HCT116 (cell line): Measurements from ENCODE around the gene PPT2. TPM values are rescaled to one million over a fixed set of nuclear protein-coding genes. Genes with fewer than 3 reads are reported as not detected.

Experiments used
- ATAC-seq: fragments of 200-7000 bp; cut with Tn5 transposase; 2 replicates; pipeline ENCODE4 v1.9.1; 2020; ENCODE audit warnings: mild to moderate bottlenecking, moderate library complexity
- BruUV-seq: library from RNA; stranded (reverse); fragments of 400-500 nt; replicated peaks from 2 replicates; lab custom pipeline; 2021; lab: Mats Ljungman, UMichigan
- CTCF ChIA-PET: fragments of 300-600 bp; sonication (Branson Sonifier 250); formaldehyde crosslinking; loops from one replicate; lab custom pipeline; 2021; ENCODE audit warnings: antibody characterized with exemption; lab: Charles Lee
- POLR2A ChIA-PET: fragments of 300-600, 350-600 bp; sonication (Branson Sonifier 250); formaldehyde crosslinking; loops from one replicate; lab custom pipeline; 2021; ENCODE audit warnings: antibody characterized with exemption; lab: Charles Lee
- RAD21 ChIA-PET, 2 experiments: fragments of 300-600 bp; sonication (Branson Sonifier 250); formaldehyde crosslinking; loops; one replicate each; lab custom pipeline; 2023; ENCODE audit warnings: low total read pairs in 2 of 2; ENCODE audit not compliant: uncharacterized antibody in 2 of 2, unreplicated experiment in 2 of 2, low non-redundant PET in 1 of 2; lab: Charles Lee
- DNase-seq: peaks from one replicate; pipeline ENCODE4 v3.0.0-alpha.2; 2010; ENCODE audit warnings: low read depth, low spot score
- H2AFZ ChIP-seq: fragments of 200-600 bp; shearing (Covaris generic), sonication (generic); 2 replicates; pipeline ENCODE4 v1.6.1; 2017; ENCODE audit warnings: low read depth, mixed run types, mixed read lengths, antibody characterized with exemption, low read length; ENCODE audit not compliant: poor library complexity, severe bottlenecking
- H3K27ac ChIP-seq: 2 replicates; pipeline ENCODE4 v1.5.1; 2012; ENCODE audit warnings: low read depth, low read length
- H3K27me3 ChIP-seq: fragments of 200-600 bp; sonication (generic); 2 replicates; pipeline ENCODE4 v1.6.1; 2016; ENCODE audit warnings: mixed run types, low read length, mixed read lengths; ENCODE audit not compliant: insufficient read depth
- H3K36me3 ChIP-seq, 2 experiments: fragments of 200-500 bp in 1 of 2; fragments of 200-600 bp in 1 of 2; sonication (Bioruptor generic) in 1 of 2; sonication (generic) in 1 of 2; 2 replicates each; pipeline versions ENCODE4 v1.5.1 to v1.6.1; 2014 to 2016; ENCODE audit warnings: low read length in 2 of 2, inconsistent platforms in 1 of 2, mixed read lengths in 1 of 2, mixed run types in 1 of 2; ENCODE audit not compliant: insufficient read depth in 2 of 2, control insufficient read depth in 1 of 2
- H3K4me1 ChIP-seq, 2 experiments: fragments of 200-600 bp in 1 of 2; sonication (generic) in 1 of 2; 2 replicates each; pipeline versions ENCODE4 v1.5.1 to v1.6.1; 2012 to 2017; ENCODE audit warnings: low read length in 2 of 2, inconsistent platforms in 1 of 2, mild to moderate bottlenecking in 1 of 2, mixed read lengths in 1 of 2, mixed run types in 1 of 2, moderate library complexity in 1 of 2; ENCODE audit not compliant: insufficient read depth in 2 of 2, control insufficient read depth in 1 of 2
- H3K4me2 ChIP-seq: fragments of 200-600 bp; sonication (generic); 2 replicates; pipeline ENCODE4 v1.6.1; 2017; ENCODE audit warnings: mixed run types, low read length, mixed read lengths
- H3K4me3 ChIP-seq, 2 experiments: fragments of 200-600 bp in 1 of 2; sonication (generic) in 1 of 2; replicated peaks in 1 of 2; 2 replicates each; pipeline ENCODE4 v1.5.1; 2011 to 2016; ENCODE audit warnings: low read length in 2 of 2, control low read depth in 1 of 2, low read depth in 1 of 2, mild to moderate bottlenecking in 1 of 2, mixed read lengths in 1 of 2, mixed run types in 1 of 2
- H3K79me2 ChIP-seq: fragments of 200-600 bp; sonication (generic); 2 replicates; pipeline ENCODE4 v1.6.1; 2017; ENCODE audit warnings: mild to moderate bottlenecking, mixed run types, low read length, moderate library complexity, mixed read lengths; ENCODE audit not compliant: insufficient read depth
- H3K9ac ChIP-seq: fragments of 200-600 bp; sonication (generic); 2 replicates; pipeline ENCODE4 v1.6.1; 2016; ENCODE audit warnings: low read length, mixed read lengths
- H3K9me2 ChIP-seq: fragments of 200-600 bp; sonication (generic), shearing (Covaris generic); 2 replicates; pipeline ENCODE4 v1.6.1; 2017; ENCODE audit warnings: mixed run types, mild to moderate bottlenecking, moderate library complexity; ENCODE audit not compliant: insufficient read depth
- H3K9me3 ChIP-seq, 2 experiments: fragments of 200-500 bp in 1 of 2; fragments of 200-600 bp in 1 of 2; sonication (Bioruptor generic) in 1 of 2; sonication (generic) in 1 of 2; 2 replicates each; pipeline ENCODE4 v1.6.1; 2014 to 2017; ENCODE audit warnings: low read length in 2 of 2, mixed read lengths in 2 of 2, inconsistent platforms in 1 of 2, low read depth in 1 of 2, mild to moderate bottlenecking in 1 of 2, mixed run types in 1 of 2, moderate library complexity in 1 of 2; ENCODE audit not compliant: control insufficient read depth in 1 of 2, insufficient read depth in 1 of 2
- H4K20me1 ChIP-seq: fragments of 200-600 bp; sonication (generic), shearing (Covaris generic); 2 replicates; pipeline ENCODE4 v1.6.1; 2017; ENCODE audit warnings: mixed run types, mild to moderate bottlenecking, moderate library complexity; ENCODE audit not compliant: insufficient read depth
- CTCF ChIP-seq, 3 experiments: fragments of 200-600 bp in 1 of 3; sonication (generic) in 1 of 3; IDR thresholded peaks in 2 of 3; conservative IDR thresholded peaks in 1 of 3; 2 replicates each; pipeline ENCODE4 v1.5.1; 2012 to 2017; ENCODE audit warnings: low read depth in 2 of 3, low read length in 2 of 3, antibody characterized with exemption in 1 of 3, borderline replicate concordance in 1 of 3, control low read depth in 1 of 3, mild to moderate bottlenecking in 1 of 3, mixed read lengths in 1 of 3, mixed run types in 1 of 3, moderate library complexity in 1 of 3; ENCODE audit not compliant: insufficient read depth in 1 of 3
- RAD21 ChIP-seq: IDR thresholded peaks from 2 replicates; pipeline ENCODE4 v1.6.1; 2012; ENCODE audit warnings: low read depth, mild to moderate bottlenecking
- ZBTB33 ChIP-seq: IDR thresholded peaks from 2 replicates; pipeline ENCODE4 v1.6.1; 2011; ENCODE audit warnings: mild to moderate bottlenecking, low read length, moderate library complexity; ENCODE audit not compliant: insufficient replicate concordance; ENCODE audit errors: extremely low read depth
- intact Hi-C: fragments of 100-400 bp; cut with micrococcal nuclease; formaldehyde crosslinking; loops from 2 replicates; pipeline ENCODE4 v1.10.0; 2022
- total RNA-seq: library from RNA; stranded (reverse); gene quantifications from one replicate; pipeline ENCODE4 v1.2.1, GENCODE V29; 2021; ENCODE audit not compliant: unreplicated experiment
- TF ChIP-seq, protein P1 (sequence below): IDR thresholded peaks from 2 replicates; pipeline ENCODE4 v1.6.1; 2012

PPT2 gene
- total RNA-seq, 1 experiment from 2014 or later = 21.0 TPM

GRCh38 chr6:32166411-32167061, 12.6 kb downstream of the PPT2 start:
- H3K4me3 ChIP-seq = no peak overlapping the region
- RAD21 ChIA-PET = no interaction called here
- H4K20me1 ChIP-seq = no peaks in the 10 kb centered on the region
- no peak overlapping the region for H3K9ac ChIP-seq
- no peak for DNase-seq
- H2AFZ ChIP-seq = no peak overlapping the region
- POLR2A ChIA-PET = no interaction called here
- no peaks in the 10 kb centered on the region for H3K9me2 ChIP-seq
- no peaks in the 10 kb centered on the region for H3K4me1 ChIP-seq
- BruUV-seq = no TSS peak
- H3K9me3 ChIP-seq = no peaks in the 10 kb centered on the region
- ATAC-seq = no peak
- intact Hi-C loops = no loop called here
- H3K79me2 ChIP-seq = no peaks in the 10 kb centered on the region
- H3K4me2 ChIP-seq = no peak overlapping the region
- TF ChIP-seq, protein P1, sequence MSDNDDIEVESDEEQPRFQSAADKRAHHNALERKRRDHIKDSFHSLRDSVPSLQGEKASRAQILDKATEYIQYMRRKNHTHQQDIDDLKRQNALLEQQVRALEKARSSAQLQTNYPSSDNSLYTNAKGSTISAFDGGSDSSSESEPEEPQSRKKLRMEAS = no peak
- TF ChIP-seq CTCF (IDR thresholded peaks at IDR 0.05 in 2 of 3, conservative IDR thresholded peaks at IDR 0.05 in 1 of 3; ENCODE audit: borderline replicate concordance in 1 of 3, insufficient read depth in 1 of 3, low read depth in 2 of 3, low read length in 2 of 3) (0 out of 6 replicates have a peak, but pooled peaks of 1 of the 3 experiments have one; percentile 17), RAD21 (peak; percentile 26; the same call in 1 of the 2 replicates), ZBTB33 (no peak)
- CTCF ChIA-PET = no interaction called here
- no peaks in the 10 kb centered on the region for H3K27me3 ChIP-seq
- H3K36me3 ChIP-seq = peaks cover 4 to 15% of the 10 kb centered on the region in 2 experiments; a peak in 3 of 4 replicates
- H3K27ac ChIP-seq = no peak overlapping the region
